GM13977 (cell line): ENCODE measurements around the gene SP4.

ENCODE experiments used
- DNase-seq: peaks from one replicate; pipeline ENCODE4 v3.0.0; 2012; ENCODE audit warnings: low spot score
- CTCF ChIP-seq: IDR thresholded peaks from 2 replicates; pipeline ENCODE4 v1.5.1; 2012; ENCODE audit warnings: mild to moderate bottlenecking, control low read depth; ENCODE audit not compliant: insufficient read depth; ENCODE audit errors: extremely low read depth, missing control alignments
- in situ Hi-C: fragments of 300-500 bp; cut with MboI; formaldehyde crosslinking; loops from one replicate; pipeline ENCODE4 v1.12.0; 2022; ENCODE audit warnings: low sequenced_read_pairs, low pct_unique_long_range_greater_than_20kb, mixed read lengths, inconsistent platforms; ENCODE audit not compliant: unreplicated experiment

The SP4 gene

GRCh38 chr7:21476429-21476828, 48.5 kb downstream of the SP4 start:
- DNase-seq, result no peak
- in situ Hi-C loops, result no loop called here
- no peak for TF ChIP-seq CTCF

- in situ Hi-C loops, result no loop called here
- TF ChIP-seq CTCF, result no peak
- DNase-seq, result no peak
These were observed 53.0 kb downstream of the SP4 start for GRCh38 chr7:21480693-21481403.

- in situ Hi-C loops, result no loop called here
- TF ChIP-seq CTCF, result no peak
- no peak for DNase-seq
These were observed 58.6 kb downstream of the SP4 start for GRCh38 chr7:21486511-21486910.

- in situ Hi-C loops, result no loop called here
- no peak for DNase-seq
- no peak for TF ChIP-seq CTCF
These were observed 67.8 kb downstream of the SP4 start for GRCh38 chr7:21495731-21496130.

- in situ Hi-C loops, result no loop called here
- DNase-seq, result no peak
- TF ChIP-seq CTCF, result no peak
These were observed 69.2 kb downstream of the SP4 start for GRCh38 chr7:21497072-21497471.

- in situ Hi-C loops, result loop anchor here (25.0 kb wide), 1 partner anchor 238 kb away; no protein-coding TSS in a partner anchor
- TF ChIP-seq CTCF, result no peak
- no peak for DNase-seq
These were observed 72.4 kb downstream of the SP4 start for GRCh38 chr7:21500117-21500832.
